NCI-H1417 (cell line): ENCODE results near the gene GMPS.
A peak's percentile ranks its signal among the peaks of the same experiment; 100 is the strongest.
"Not testable (repeated sequence)": the region's sequence is repeated elsewhere in the genome, so short reads cannot be mapped to it uniquely, and the experiment has no call there.

ENCODE experiments used
- DNase-seq, 3 experiments: peaks; one replicate each; lab custom pipeline; 2025; lab: John Stamatoyannopoulos, UW

The GMPS gene

GRCh38 chr3:155872904-155873646 lies 2.6 kb downstream of the GMPS start:
- no peak for DNase-seq

GRCh38 chr3:155876037-155876436 lies 5.6 kb downstream of the GMPS start:
- DNase-seq = no peak

GRCh38 chr3:155876503-155876902 lies 6.1 kb downstream of the GMPS start:
- no peak for DNase-seq

- no peak for DNase-seq
Observed at GRCh38 chr3:155880286-155880685, 9.8 kb downstream of the GMPS start.

- no peak for DNase-seq
Observed at GRCh38 chr3:155884292-155884691, 13.8 kb downstream of the GMPS start.

GRCh38 chr3:155885292-155885691 lies 14.8 kb downstream of the GMPS start:
- no peak for DNase-seq

- DNase-seq = not testable (repeated sequence)
Observed at GRCh38 chr3:155886348-155886747, 15.9 kb downstream of the GMPS start.

GRCh38 chr3:155886915-155887314 lies 16.5 kb downstream of the GMPS start:
- no peak for DNase-seq

- no peak for DNase-seq
Observed at GRCh38 chr3:155889212-155889611, 18.8 kb downstream of the GMPS start.

- no peak for DNase-seq
Observed at GRCh38 chr3:155889952-155890351, 19.5 kb downstream of the GMPS start.

GRCh38 chr3:155890671-155891190 lies 20.3 kb downstream of the GMPS start:
- DNase-seq = peak in 1 of 3 experiments; percentile 18

- DNase-seq = no peak
Observed at GRCh38 chr3:155891321-155891720, 20.9 kb downstream of the GMPS start.

- no peak for DNase-seq
Observed at GRCh38 chr3:155895379-155895900, 25.0 kb downstream of the GMPS start.

GRCh38 chr3:155906900-155907299 lies 36.5 kb downstream of the GMPS start:
- no peak for DNase-seq

- DNase-seq = no peak
Observed at GRCh38 chr3:155908086-155908485, 37.6 kb downstream of the GMPS start.

- no peak for DNase-seq
Observed at GRCh38 chr3:155908605-155909004, 38.2 kb downstream of the GMPS start.

- DNase-seq = no peak
Observed at GRCh38 chr3:155912090-155912489, 41.6 kb downstream of the GMPS start.

GRCh38 chr3:155912579-155913190 lies 42.2 kb downstream of the GMPS start:
- no peak for DNase-seq

GRCh38 chr3:155917781-155918180 lies 47.3 kb downstream of the GMPS start:
- no peak for DNase-seq

- DNase-seq = no peak
Observed at GRCh38 chr3:155919728-155920127, 49.3 kb downstream of the GMPS start.

GRCh38 chr3:155921486-155921885 lies 51.0 kb downstream of the GMPS start:
- no peak for DNase-seq

GRCh38 chr3:155934230-155934629 lies 63.8 kb downstream of the GMPS start:
- no peak for DNase-seq

- DNase-seq = no peak
Observed at GRCh38 chr3:155938409-155938808, 68.0 kb downstream of the GMPS start.
